A673 (cell line): ENCODE results near the gene TMEM121. TPM values are rescaled to one million over a fixed set of nuclear protein-coding genes. Genes with fewer than 3 reads are reported as not detected.

Experiments
- BruUV-seq: library from RNA; stranded (reverse); fragments of 400-500 nt; replicated peaks from 2 replicates; lab custom pipeline; 2021; lab: Mats Ljungman, UMichigan
- CTCF ChIA-PET: fragments of 300-600 bp; sonication (Branson Sonifier 250); formaldehyde crosslinking; loops from one replicate; lab custom pipeline; 2022; ENCODE audit warnings: antibody characterized with exemption; lab: Charles Lee
- POLR2A ChIA-PET: fragments of 300-600 bp; sonication (Branson Sonifier 250); formaldehyde crosslinking; loops from one replicate; lab custom pipeline; 2022; ENCODE audit warnings: antibody characterized with exemption; ENCODE audit not compliant: low non-redundant PET; lab: Charles Lee
- DNase-seq: peaks from one replicate; pipeline ENCODE4 v3.0.0-alpha.2; 2015; ENCODE audit warnings: low spot score
- H3K27ac ChIP-seq: fragments of 200-600 bp; sonication (generic); 2 replicates; pipeline ENCODE4 v1.5.1; 2016; ENCODE audit warnings: mixed run types, low read depth, mild to moderate bottlenecking, mixed read lengths, antibody characterized with exemption, low read length; ENCODE audit not compliant: poor library complexity, severe bottlenecking
- H3K27me3 ChIP-seq: fragments of 200-600 bp; sonication (generic); replicated peaks from 2 replicates; pipeline ENCODE4 v1.6.1; 2017; ENCODE audit warnings: mixed run types, low read depth, mild to moderate bottlenecking, mixed read lengths, antibody characterized with exemption, low read length; ENCODE audit not compliant: insufficient read depth, poor library complexity
- H3K36me3 ChIP-seq: fragments of 200-600 bp; sonication (generic); 2 replicates; pipeline ENCODE4 v1.6.1; 2016; ENCODE audit warnings: mixed run types, mild to moderate bottlenecking, mixed read lengths, antibody characterized with exemption, low read length; ENCODE audit not compliant: insufficient read depth, poor library complexity, severe bottlenecking
- H3K4me1 ChIP-seq: fragments of 200-600 bp; sonication (generic); 2 replicates; pipeline ENCODE4 v1.6.1; 2017; ENCODE audit warnings: mixed run types, mild to moderate bottlenecking, mixed read lengths, antibody characterized with exemption, low read length; ENCODE audit not compliant: insufficient read depth, poor library complexity, severe bottlenecking
- H3K4me3 ChIP-seq: fragments of 200-600 bp; sonication (generic); 2 replicates; pipeline ENCODE4 v1.5.1; 2016; ENCODE audit warnings: low read depth, mixed run types, mild to moderate bottlenecking, mixed read lengths, low read length; ENCODE audit not compliant: poor library complexity, severe bottlenecking
- H3K9me3 ChIP-seq: fragments of 200-600 bp; sonication (generic); 2 replicates; pipeline ENCODE4 v1.6.1; 2016; ENCODE audit warnings: mixed run types, low read depth, mild to moderate bottlenecking, mixed read lengths, antibody characterized with exemption, low read length; ENCODE audit not compliant: poor library complexity, severe bottlenecking
- CTCF ChIP-seq: fragments of 300-800, 200-600 bp; sonication (generic); conservative IDR thresholded peaks from 2 replicates; pipeline ENCODE4 v1.5.1; 2017; ENCODE audit warnings: low read depth, mild to moderate bottlenecking, antibody characterized with exemption, low read length, moderate library complexity, mixed read lengths
- EZH2 ChIP-seq: fragments of 200-600 bp; sonication (generic); IDR thresholded peaks from 2 replicates; pipeline ENCODE4 v1.6.1; 2017; ENCODE audit warnings: borderline replicate concordance, low read depth, mild to moderate bottlenecking, mixed read lengths, antibody characterized with exemption, low read length; ENCODE audit not compliant: poor library complexity, severe bottlenecking
- intact Hi-C: fragments of 100-400 bp; cut with micrococcal nuclease; formaldehyde crosslinking; loops from one replicate; pipeline ENCODE4 v1.10.0; 2022; ENCODE audit not compliant: unreplicated experiment
- total RNA-seq: library from RNA; stranded (reverse); gene quantifications from 2 replicates; pipeline ENCODE4 v1.2.3, GENCODE V29; 2021

TMEM121 gene
- total RNA-seq, 1 experiment from 2014 or later: 3.1 TPM

GRCh38 chr14:105488781-105489541 is 37.4 kb upstream of the TMEM121 start:
- ChIA-PET CTCF (interaction anchor here (0.7 to 2.8 kb wide), 6 partner anchors 8 to 137 kb away, joined by 3 to 38 read pairs (median 10); no protein-coding TSS in a partner anchor), POLR2A (no interaction called here)
- TF ChIP-seq CTCF: no peak
- TF ChIP-seq EZH2: no peak
- intact Hi-C loops: loop anchor here (1.0 to 2.0 kb wide), 2 partner anchors 40 to 118 kb away; no protein-coding TSS in a partner anchor
- Histone ChIP-seq H3K27ac (peak overlapping the region; percentile 92), H3K9me3 (no peaks in the 10 kb centered on the region), H3K4me3 (peak overlapping the region; percentile 83), H3K4me1 (peaks cover 22% of the 10 kb centered on the region), H3K36me3 (no peaks in the 10 kb centered on the region), H3K27me3 (no peaks in the 10 kb centered on the region)
- no peak for DNase-seq
- no TSS peak for BruUV-seq

DNA sequence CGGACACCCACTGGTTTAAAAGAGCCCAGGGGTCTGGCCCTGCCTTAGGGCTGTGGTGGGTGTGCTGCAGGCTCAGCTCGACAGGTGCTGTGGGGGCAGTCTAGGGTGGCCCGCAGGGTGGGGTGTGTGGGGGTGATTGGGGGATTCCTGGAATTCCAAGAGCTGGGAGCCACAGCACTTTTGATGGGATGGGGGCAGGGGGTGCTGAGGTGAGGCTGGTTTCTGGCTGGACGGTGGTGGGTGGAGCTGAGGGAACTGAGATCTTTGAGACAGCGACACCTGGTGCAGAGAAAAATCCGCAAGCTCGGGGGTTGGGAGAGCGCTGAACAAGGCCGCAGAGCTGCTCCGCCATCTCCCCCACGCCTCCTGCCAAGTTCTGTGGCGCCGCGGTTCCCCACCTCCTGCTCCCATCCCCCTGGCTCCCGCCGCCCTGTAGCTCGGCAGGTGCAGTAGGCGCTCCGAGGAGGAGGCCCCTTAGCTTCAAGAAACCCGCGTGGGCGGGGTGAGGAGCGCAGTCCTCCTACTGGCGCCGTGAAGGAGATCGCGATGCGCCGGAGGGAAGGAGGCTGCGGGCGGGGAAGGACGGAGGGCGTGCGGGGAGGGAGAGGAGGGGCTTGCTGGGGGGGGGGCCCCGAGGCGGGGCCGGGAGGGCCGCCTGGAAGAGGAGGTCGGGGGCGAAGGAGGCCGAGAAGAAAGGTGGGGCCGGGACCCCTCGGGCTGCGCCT is 36.7 kb upstream of the TMEM121 start:
- BruUV-seq: no TSS peak
- Histone ChIP-seq H3K9me3 (no peaks in the 10 kb centered on the region), H3K27ac (peak overlapping the region; percentile 92), H3K36me3 (no peaks in the 10 kb centered on the region), H3K4me3 (peak overlapping the region; percentile 83), H3K27me3 (no peaks in the 10 kb centered on the region), H3K4me1 (peaks cover 22% of the 10 kb centered on the region)
- DNase-seq: peak; percentile 93
- TF ChIP-seq CTCF (peak; percentile 76), EZH2 (no peak)
- intact Hi-C loops: loop anchor here (1.0 to 2.0 kb wide), 3 partner anchors 37 to 118 kb away; partner anchors contain the start of gene TMEM121
- CTCF ChIA-PET: interaction anchor here (0.7 to 2.8 kb wide), 10 partner anchors 9 to 138 kb away, joined by 3 to 38 read pairs (median 4); no protein-coding TSS in a partner anchor
- POLR2A ChIA-PET: interaction anchor here (0.5 to 0.6 kb wide), 2 partner anchors 91 to 99 kb away, joined by 3 to 16 read pairs; no protein-coding TSS in a partner anchor

DNA sequence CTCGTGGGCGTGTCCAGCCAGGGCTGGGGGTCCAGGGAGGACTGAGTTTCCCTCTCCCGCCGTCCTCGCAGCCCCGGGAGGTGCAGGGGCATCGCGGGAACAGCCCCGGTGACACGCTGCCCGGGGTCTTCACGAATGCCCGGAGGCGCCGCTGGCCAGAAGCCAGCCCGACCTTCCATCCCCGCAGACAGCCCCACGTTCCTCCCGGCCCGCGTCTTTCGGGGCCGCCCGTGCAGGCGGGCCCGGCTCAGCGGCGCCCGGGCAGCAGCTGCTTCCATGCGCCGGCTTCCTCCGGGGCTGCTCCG is 36.2 kb upstream of the TMEM121 start:
- ChIA-PET CTCF (interaction anchor here (0.7 to 2.8 kb wide), 9 partner anchors 9 to 122 kb away, joined by 3 to 38 read pairs (median 4); no protein-coding TSS in a partner anchor), POLR2A (interaction anchor here (0.5 to 0.6 kb wide), 2 partner anchors 91 to 99 kb away, joined by 3 to 16 read pairs; no protein-coding TSS in a partner anchor)
- DNase-seq: no peak
- no peak for TF ChIP-seq EZH2
- TF ChIP-seq CTCF: no peak
- H3K4me3 ChIP-seq: peak overlapping the region; percentile 83
- no TSS peak for BruUV-seq
- H3K27me3 ChIP-seq: no peaks in the 10 kb centered on the region
- peak overlapping the region; percentile 92 for H3K27ac ChIP-seq
- intact Hi-C loops: loop anchor here (2.0 kb wide), 1 partner anchor 37 kb away; the partner anchor contains the start of gene TMEM121
- H3K4me1 ChIP-seq: peaks cover 22% of the 10 kb centered on the region
- H3K36me3 ChIP-seq: no peaks in the 10 kb centered on the region
- H3K9me3 ChIP-seq: no peaks in the 10 kb centered on the region
